A673 (cell line): Measurements from ENCODE around the gene STX8. TPM values are rescaled to one million over a fixed set of nuclear protein-coding genes. Genes with fewer than 3 reads are reported as not detected.

Experiments
- BruUV-seq: library from RNA; stranded (reverse); fragments of 400-500 nt; replicated peaks from 2 replicates; lab custom pipeline; 2021; lab: Mats Ljungman, UMichigan
- CTCF ChIA-PET: fragments of 300-600 bp; sonication (Branson Sonifier 250); formaldehyde crosslinking; loops from one replicate; lab custom pipeline; 2022; ENCODE audit warnings: antibody characterized with exemption; lab: Charles Lee
- POLR2A ChIA-PET: fragments of 300-600 bp; sonication (Branson Sonifier 250); formaldehyde crosslinking; loops from one replicate; lab custom pipeline; 2022; ENCODE audit warnings: antibody characterized with exemption; ENCODE audit not compliant: low non-redundant PET; lab: Charles Lee
- DNase-seq: peaks from one replicate; pipeline ENCODE4 v3.0.0-alpha.2; 2015; ENCODE audit warnings: low spot score
- H3K27ac ChIP-seq: fragments of 200-600 bp; sonication (generic); 2 replicates; pipeline ENCODE4 v1.5.1; 2016; ENCODE audit warnings: mixed run types, low read depth, mild to moderate bottlenecking, mixed read lengths, antibody characterized with exemption, low read length; ENCODE audit not compliant: poor library complexity, severe bottlenecking
- H3K27me3 ChIP-seq: fragments of 200-600 bp; sonication (generic); replicated peaks from 2 replicates; pipeline ENCODE4 v1.6.1; 2017; ENCODE audit warnings: mixed run types, low read depth, mild to moderate bottlenecking, mixed read lengths, antibody characterized with exemption, low read length; ENCODE audit not compliant: insufficient read depth, poor library complexity
- H3K36me3 ChIP-seq: fragments of 200-600 bp; sonication (generic); 2 replicates; pipeline ENCODE4 v1.6.1; 2016; ENCODE audit warnings: mixed run types, mild to moderate bottlenecking, mixed read lengths, antibody characterized with exemption, low read length; ENCODE audit not compliant: insufficient read depth, poor library complexity, severe bottlenecking
- H3K4me1 ChIP-seq: fragments of 200-600 bp; sonication (generic); 2 replicates; pipeline ENCODE4 v1.6.1; 2017; ENCODE audit warnings: mixed run types, mild to moderate bottlenecking, mixed read lengths, antibody characterized with exemption, low read length; ENCODE audit not compliant: insufficient read depth, poor library complexity, severe bottlenecking
- H3K4me3 ChIP-seq: fragments of 200-600 bp; sonication (generic); 2 replicates; pipeline ENCODE4 v1.5.1; 2016; ENCODE audit warnings: low read depth, mixed run types, mild to moderate bottlenecking, mixed read lengths, low read length; ENCODE audit not compliant: poor library complexity, severe bottlenecking
- H3K9me3 ChIP-seq: fragments of 200-600 bp; sonication (generic); 2 replicates; pipeline ENCODE4 v1.6.1; 2016; ENCODE audit warnings: mixed run types, low read depth, mild to moderate bottlenecking, mixed read lengths, antibody characterized with exemption, low read length; ENCODE audit not compliant: poor library complexity, severe bottlenecking
- EZH2 ChIP-seq: fragments of 200-600 bp; sonication (generic); IDR thresholded peaks from 2 replicates; pipeline ENCODE4 v1.6.1; 2017; ENCODE audit warnings: borderline replicate concordance, low read depth, mild to moderate bottlenecking, mixed read lengths, antibody characterized with exemption, low read length; ENCODE audit not compliant: poor library complexity, severe bottlenecking
- intact Hi-C: fragments of 100-400 bp; cut with micrococcal nuclease; formaldehyde crosslinking; loops from one replicate; pipeline ENCODE4 v1.10.0; 2022; ENCODE audit not compliant: unreplicated experiment
- total RNA-seq: library from RNA; stranded (reverse); gene quantifications from 2 replicates; pipeline ENCODE4 v1.2.3, GENCODE V29; 2021
- TF ChIP-seq, protein P1 (sequence below): fragments of 300-800, 200-600 bp; sonication (generic); conservative IDR thresholded peaks from 2 replicates; pipeline ENCODE4 v1.5.1; 2017; ENCODE audit warnings: low read depth, mild to moderate bottlenecking, antibody characterized with exemption, low read length, moderate library complexity, mixed read lengths

STX8 gene
- total RNA-seq, 1 experiment from 2014 or later: 51.4 TPM

DNA sequence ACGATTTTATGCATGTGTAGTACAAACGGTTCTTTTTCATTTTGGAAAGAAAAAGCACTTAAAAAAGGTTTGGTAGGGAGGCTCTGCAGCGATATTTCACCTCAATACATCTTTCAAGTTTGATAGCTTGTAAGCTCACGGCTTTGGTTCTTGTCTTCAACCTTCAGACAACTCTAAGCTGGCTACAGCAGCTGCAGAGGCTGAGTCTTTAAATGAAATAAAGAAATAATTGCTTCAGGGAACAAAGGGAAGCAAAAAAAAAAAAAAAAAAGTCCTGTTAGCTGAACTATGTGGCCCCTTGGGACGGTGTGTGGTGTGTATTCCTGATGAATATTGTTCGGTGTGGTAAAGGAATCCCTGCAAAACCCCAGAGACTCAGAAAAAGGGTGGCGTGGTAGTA is 289.2 kb downstream of the STX8 start:
- ChIA-PET POLR2A (no interaction called here), CTCF (no interaction called here)
- Histone ChIP-seq H3K27me3 (no peaks in the 10 kb centered on the region), H3K4me1 (peaks cover 7% of the 10 kb centered on the region), H3K4me3 (no peak overlapping the region), H3K36me3 (no peaks in the 10 kb centered on the region), H3K9me3 (no peaks in the 10 kb centered on the region), H3K27ac (no peak overlapping the region)
- BruUV-seq: no TSS peak
- intact Hi-C loops: no loop called here
- TF ChIP-seq, protein P1, sequence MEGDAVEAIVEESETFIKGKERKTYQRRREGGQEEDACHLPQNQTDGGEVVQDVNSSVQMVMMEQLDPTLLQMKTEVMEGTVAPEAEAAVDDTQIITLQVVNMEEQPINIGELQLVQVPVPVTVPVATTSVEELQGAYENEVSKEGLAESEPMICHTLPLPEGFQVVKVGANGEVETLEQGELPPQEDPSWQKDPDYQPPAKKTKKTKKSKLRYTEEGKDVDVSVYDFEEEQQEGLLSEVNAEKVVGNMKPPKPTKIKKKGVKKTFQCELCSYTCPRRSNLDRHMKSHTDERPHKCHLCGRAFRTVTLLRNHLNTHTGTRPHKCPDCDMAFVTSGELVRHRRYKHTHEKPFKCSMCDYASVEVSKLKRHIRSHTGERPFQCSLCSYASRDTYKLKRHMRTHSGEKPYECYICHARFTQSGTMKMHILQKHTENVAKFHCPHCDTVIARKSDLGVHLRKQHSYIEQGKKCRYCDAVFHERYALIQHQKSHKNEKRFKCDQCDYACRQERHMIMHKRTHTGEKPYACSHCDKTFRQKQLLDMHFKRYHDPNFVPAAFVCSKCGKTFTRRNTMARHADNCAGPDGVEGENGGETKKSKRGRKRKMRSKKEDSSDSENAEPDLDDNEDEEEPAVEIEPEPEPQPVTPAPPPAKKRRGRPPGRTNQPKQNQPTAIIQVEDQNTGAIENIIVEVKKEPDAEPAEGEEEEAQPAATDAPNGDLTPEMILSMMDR: no peak
- no peak for TF ChIP-seq EZH2
- no peak for DNase-seq

DNA sequence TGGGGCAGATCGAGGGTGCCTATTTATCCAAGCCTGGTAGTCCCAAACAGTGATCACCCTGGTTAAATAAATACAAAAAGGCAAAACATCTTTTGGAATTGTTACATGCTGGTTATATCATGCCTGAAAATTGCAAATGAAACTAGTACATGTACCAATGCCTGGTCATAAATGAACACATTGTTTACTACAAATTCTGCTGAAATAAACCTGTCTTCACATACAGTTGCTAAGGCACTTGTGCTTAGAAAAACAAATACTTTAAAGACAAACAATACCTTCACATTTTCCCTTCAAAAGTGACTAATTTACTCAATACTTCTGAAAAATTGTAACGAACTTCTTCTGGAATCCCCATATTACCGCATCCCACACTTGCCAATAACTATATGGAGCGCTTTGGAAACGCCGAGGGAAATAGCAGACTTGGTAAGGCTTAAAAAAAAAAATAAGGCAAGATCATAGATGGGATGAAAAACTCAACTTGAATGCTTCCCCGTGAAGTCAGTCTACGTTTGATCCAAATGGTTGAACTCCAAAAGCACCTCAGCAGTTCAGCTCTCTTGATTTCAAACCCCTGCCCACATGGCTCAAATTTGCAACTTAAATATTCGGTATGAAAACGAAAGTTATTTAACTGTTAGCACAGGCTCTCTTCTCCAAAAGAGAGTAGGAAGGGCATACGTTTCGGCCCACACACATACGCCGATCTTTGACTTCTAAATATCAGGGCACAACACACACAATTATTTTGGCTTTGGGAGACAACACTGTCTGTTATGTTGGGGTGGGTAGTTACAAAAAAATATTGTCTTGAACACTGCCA is 289.8 kb downstream of the STX8 start:
- peaks cover 7% of the 10 kb centered on the region for H3K4me1 ChIP-seq
- no peaks in the 10 kb centered on the region for H3K27me3 ChIP-seq
- intact Hi-C loops: no loop called here
- TF ChIP-seq, protein P1: no peak
- no peak for TF ChIP-seq EZH2
- DNase-seq: no peak
- no TSS peak for BruUV-seq
- H3K4me3 ChIP-seq: no peak overlapping the region
- CTCF ChIA-PET: no interaction called here
- no peaks in the 10 kb centered on the region for H3K36me3 ChIP-seq
- no peaks in the 10 kb centered on the region for H3K9me3 ChIP-seq
- H3K27ac ChIP-seq: no peak overlapping the region
- POLR2A ChIA-PET: no interaction called here

DNA sequence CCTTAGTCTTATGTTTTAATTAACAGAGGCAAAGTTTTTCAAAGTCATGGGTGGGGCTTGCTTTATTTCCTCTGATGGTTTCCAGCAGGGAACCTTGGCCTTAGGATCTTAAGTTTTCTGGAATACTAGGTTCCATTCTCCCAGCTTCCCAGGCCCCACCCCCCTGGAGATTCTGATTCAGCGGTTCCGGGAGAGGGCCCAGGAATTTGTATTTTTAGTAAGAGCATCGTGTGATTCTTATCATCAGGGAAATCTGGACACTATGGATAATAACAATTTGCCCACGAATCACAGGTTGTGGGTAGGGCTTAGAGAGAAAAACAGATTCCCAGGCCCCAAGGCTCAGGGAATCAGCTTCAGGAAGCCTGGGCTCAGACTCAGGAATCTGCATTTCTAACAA is 290.7 kb downstream of the STX8 start:
- POLR2A ChIA-PET: no interaction called here
- no peak for TF ChIP-seq EZH2
- TF ChIP-seq, protein P1: no peak
- no peaks in the 10 kb centered on the region for H3K9me3 ChIP-seq
- no TSS peak for BruUV-seq
- H3K4me3 ChIP-seq: no peak overlapping the region
- no peak for DNase-seq
- H3K36me3 ChIP-seq: no peaks in the 10 kb centered on the region
- intact Hi-C loops: no loop called here
- H3K4me1 ChIP-seq: peaks cover 3% of the 10 kb centered on the region
- CTCF ChIA-PET: no interaction called here
- no peak overlapping the region for H3K27ac ChIP-seq
- no peaks in the 10 kb centered on the region for H3K27me3 ChIP-seq
